K562 (cell line): ENCODE results near the gene ROM1. TPM values are rescaled to one million over a fixed set of nuclear protein-coding genes. Genes with fewer than 3 reads are reported as not detected.

Experiments used
- ATAC-seq: fragments of 200-7000 bp; cut with Tn5 transposase; 3 replicates; pipeline ENCODE4 v1.9.1; 2020; ENCODE audit warnings: moderate library complexity
- BruUV-seq: library from RNA; stranded (reverse); fragments of 400-500 nt; replicated peaks from 2 replicates; lab custom pipeline; 2021; lab: Mats Ljungman, UMichigan
- CTCF ChIA-PET: fragments of 300-600 bp; formaldehyde crosslinking; extraction: SDS; loops from one replicate; lab custom pipeline; 2021; ENCODE audit warnings: low intra/inter-chr PET ratio; lab: Yijun Ruan, JAX
- POLR2A ChIA-PET: fragments of 300-600, 350-650 bp; sonication (Branson Sonifier 250); formaldehyde crosslinking; extraction: SDS; loops from one replicate; lab custom pipeline; 2021; ENCODE audit warnings: antibody characterized with exemption, inconsistent platforms; lab: Yijun Ruan, JAX
- DNase-seq, 4 experiments: peaks; one replicate each; pipeline versions ENCODE4 v3.0.0 to v3.0.0-alpha.2; 2011 to 2018; ENCODE audit warnings: low spot score in 3 of 4, mixed read lengths in 3 of 4; ENCODE audit errors: extremely low read depth in 1 of 4
- FAIRE-seq: peaks from 2 replicates; lab custom pipeline; 2011; peaks lifted over from hg19 to GRCh38; lab: Jason Lieb, UNC
- H2AFZ ChIP-seq: 2 replicates; pipeline ENCODE4 v1.6.0; 2011; ENCODE audit warnings: low read depth, low read length, control low read depth, inconsistent platforms
- H3K27ac ChIP-seq: fragments of 200-600 bp; 3 replicates; pipeline ENCODE4 v1.8.0; 2011; ENCODE audit warnings: low read depth, mild to moderate bottlenecking, control low read depth, inconsistent platforms, low read length, moderate library complexity, mixed read lengths; ENCODE audit errors: extremely low read depth
- H3K27me3 ChIP-seq, 2 experiments: fragments of 300-600 bp in 1 of 2; 2 replicates in 1 of 2; 3 replicates in 1 of 2; pipeline versions ENCODE4 v1.6.0 to v1.8.0; 2011; ENCODE audit warnings: inconsistent platforms in 2 of 2, low read length in 2 of 2, mild to moderate bottlenecking in 1 of 2, mixed read lengths in 1 of 2, moderate library complexity in 1 of 2; ENCODE audit not compliant: control insufficient read depth in 2 of 2, insufficient read depth in 2 of 2
- H3K36me3 ChIP-seq: fragments of 300-600 bp; 3 replicates; pipeline ENCODE4 v1.8.0; 2011; ENCODE audit warnings: mild to moderate bottlenecking, low read length, inconsistent platforms; ENCODE audit not compliant: control insufficient read depth, insufficient read depth
- H3K4me1 ChIP-seq, 2 experiments: fragments of 200-600 bp in 1 of 2; replicated peaks in 1 of 2; 2 replicates in 1 of 2; 3 replicates in 1 of 2; pipeline versions ENCODE4 v1.5.1 to v1.8.0; 2011; ENCODE audit warnings: inconsistent platforms in 2 of 2, low read length in 2 of 2, mild to moderate bottlenecking in 1 of 2, mixed read lengths in 1 of 2, moderate library complexity in 1 of 2; ENCODE audit not compliant: control insufficient read depth in 2 of 2, insufficient read depth in 2 of 2
- H3K4me2 ChIP-seq: 2 replicates; pipeline ENCODE4 v1.6.1; 2011; ENCODE audit warnings: low read length, control low read depth, inconsistent platforms, mixed read lengths; ENCODE audit not compliant: insufficient read depth
- H3K4me3 ChIP-seq: fragments of 200-600 bp; sonication (generic), shearing (Covaris generic); 2 replicates; pipeline ENCODE4 v1.5.1; 2016; ENCODE audit warnings: control low read depth, inconsistent platforms
- H3K79me2 ChIP-seq: fragments of 200-600 bp; 3 replicates; pipeline ENCODE4 v1.8.0; 2011; ENCODE audit warnings: low read length, inconsistent platforms; ENCODE audit not compliant: control insufficient read depth, insufficient read depth
- H3K9ac ChIP-seq, 2 experiments: 2 replicates each; pipeline versions ENCODE4 v1.6.0 to v1.6.1; 2011; ENCODE audit warnings: low read depth in 2 of 2, low read length in 2 of 2, control low read depth in 1 of 2, inconsistent platforms in 1 of 2, mild to moderate bottlenecking in 1 of 2, mixed read lengths in 1 of 2; ENCODE audit not compliant: insufficient read depth in 1 of 2
- H3K9me1 ChIP-seq: one replicate; pipeline ENCODE4 v1.6.0; 2011; ENCODE audit warnings: inconsistent platforms, mild to moderate bottlenecking, low read length, moderate library complexity; ENCODE audit not compliant: control insufficient read depth, insufficient read depth
- H3K9me3 ChIP-seq: replicated peaks from 2 replicates; pipeline ENCODE4 v1.5.1; 2011; ENCODE audit warnings: low read depth, low read length, inconsistent platforms; ENCODE audit not compliant: control insufficient read depth, insufficient read depth
- H4K20me1 ChIP-seq: replicated peaks from 2 replicates; pipeline ENCODE4 v1.6.1; 2011; ENCODE audit warnings: low read length, inconsistent platforms, mixed read lengths; ENCODE audit not compliant: control insufficient read depth, insufficient read depth
- CGGBP1 ChIP-seq: fragments of 250-450 bp; sonication (Bioruptor Pico); IDR thresholded peaks from 2 replicates; pipeline ENCODE4 v1.9.0; 2021; ENCODE audit warnings: mild to moderate bottlenecking
- ETV6 ChIP-seq, 3 experiments: fragments of 150-350 bp in 1 of 3; sonication (generic) in 1 of 3; formaldehyde crosslinking in 1 of 3; IDR thresholded peaks; 2 replicates each; pipeline versions ENCODE4 v1.6.1 to v1.8.0; 2014 to 2022; ENCODE audit warnings: borderline replicate concordance in 2 of 3, low read depth in 2 of 3, antibody characterized with exemption in 1 of 3, low read length in 1 of 3, mild to moderate bottlenecking in 1 of 3, missing genetic modification reagents in 1 of 3
- GMEB1 ChIP-seq: fragments of 250-450 bp; sonication (Bioruptor Pico); IDR thresholded peaks from 2 replicates; pipeline ENCODE4 v1.4.0; 2020; ENCODE audit warnings: mild to moderate bottlenecking
- ID3 ChIP-seq, 2 experiments: fragments of 250-450 bp in 1 of 2; fragments of 450-650 bp in 1 of 2; sonication (Bioruptor Pico) in 1 of 2; IDR thresholded peaks; 2 replicates each; pipeline versions ENCODE4 v1.6.1 to v1.8.0; 2016 to 2021; ENCODE audit warnings: mild to moderate bottlenecking in 2 of 2, moderate library complexity in 2 of 2, missing compliant biosample characterization in 1 of 2, missing genetic modification characterization in 1 of 2
- ILK ChIP-seq: fragments of 450-650 bp; IDR thresholded peaks from 2 replicates; pipeline ENCODE4 v1.6.1; 2016; ENCODE audit warnings: missing genetic modification characterization, low read depth, mild to moderate bottlenecking, missing compliant biosample characterization, moderate library complexity, borderline replicate concordance
- PREB ChIP-seq: sonication (generic); formaldehyde crosslinking; IDR thresholded peaks from 2 replicates; pipeline ENCODE4 v1.8.1; 2023; ENCODE audit warnings: mild to moderate bottlenecking, missing genetic modification reagents
- TAL1 ChIP-seq: fragments of 450-650 bp; IDR thresholded peaks from 2 replicates; pipeline ENCODE4 v1.6.1; 2016; ENCODE audit warnings: mild to moderate bottlenecking
- TEAD1 ChIP-seq, 2 experiments: fragments of 450-650 bp in 1 of 2; sonication (generic) in 1 of 2; formaldehyde crosslinking; IDR thresholded peaks; 2 replicates each; pipeline versions ENCODE4 v1.4.0 to v1.8.0; 2020 to 2022; ENCODE audit warnings: mild to moderate bottlenecking in 2 of 2, missing genetic modification reagents in 1 of 2
- YY1 ChIP-seq, 3 experiments: IDR thresholded peaks; 2 replicates each; pipeline ENCODE4 v1.6.1; 2011; ENCODE audit warnings: low read length in 2 of 3, mild to moderate bottlenecking in 2 of 3, moderate library complexity in 2 of 3, borderline replicate concordance in 1 of 3, control low read depth in 1 of 3, low read depth in 1 of 3; ENCODE audit not compliant: insufficient read depth in 3 of 3, insufficient replicate concordance in 2 of 3, control insufficient read depth in 1 of 3, insufficient read length in 1 of 3; ENCODE audit errors: extremely low read depth in 1 of 3
- ZKSCAN1 ChIP-seq: fragments of 150-350 bp; IDR thresholded peaks from 2 replicates; pipeline ENCODE4 v1.6.1; 2016; ENCODE audit warnings: low read depth, low read length
- ZNF174 ChIP-seq: fragments of 250-450 bp; sonication (Bioruptor Pico); IDR thresholded peaks from 2 replicates; pipeline ENCODE4 v1.4.0; 2020; ENCODE audit warnings: mild to moderate bottlenecking
- ZNF274 ChIP-seq: IDR thresholded peaks from 2 replicates; pipeline ENCODE4 v1.6.1; 2011; ENCODE audit warnings: low read depth, mild to moderate bottlenecking, low read length, moderate library complexity, borderline replicate concordance
- ZNF384 ChIP-seq: IDR thresholded peaks from 2 replicates; pipeline ENCODE4 v1.6.1; 2012; ENCODE audit warnings: low read depth, low read length, improper control_type of control experiment
- WGBS: fragments of 100-300 bp; shearing (Covaris generic); methylation state at CpG from one replicate; pipeline ENCODE4 v1.1.6; 2016; ENCODE audit warnings: low coverage, mixed read lengths; ENCODE audit not compliant: insufficient coverage; ENCODE audit errors: missing lambda C conversion rate; 5-methylcytosine and 5-hydroxymethylcytosine counted together
- in situ Hi-C: fragments of 300-500 bp; cut with MboI; formaldehyde crosslinking; loops from 4 replicates; pipeline ENCODE4 v1.15.0; 2018; ENCODE audit warnings: inconsistent platforms, mixed read lengths
- intact Hi-C: fragments of 100-400 bp; cut with micrococcal nuclease; formaldehyde crosslinking; loops from 2 replicates; pipeline ENCODE4 v1.14.2; 2022
- polyA plus RNA-seq, 8 experiments: library from polyadenylated mRNA; depleted of rRNA in 4 of 8; stranded (reverse) in 5 of 8; unstranded in 3 of 8; fragments of >200 nt; fragmentation: Nextera tagmentation in 2 of 8; fragmentation: Illumina TruSeq in 1 of 8; extraction: Ambion mirVana in 2 of 8; extraction: Trizol in 1 of 8; gene quantifications; 2 replicates each; pipeline versions ENCODE4 v1.2.1 to v1.2.3, GENCODE V29; 2011 to 2014; ENCODE audit warnings: inconsistent platforms in 1 of 8, missing spikeins in 1 of 8
- total RNA-seq, 7 experiments: library from RNA; depleted of rRNA in 6 of 7; stranded (reverse); fragments of >200 nt in 6 of 7; fragmentation: Illumina TruSeq in 2 of 7; extraction: Trizol in 2 of 7; gene quantifications; 2 replicates each; pipeline versions ENCODE4 v1.2.1 to v1.2.3, GENCODE V29; 2011 to 2021; ENCODE audit warnings: low replicate concordance in 1 of 7

Gene ROM1
- total and polyA plus RNA-seq, 9 of the 15 experiments (the other 6 are each of a cell fraction or from before 2014, with no cell fraction given): 0.75 to 4.0 (median 2.6) TPM

GRCh38 chr11:62621567-62622470 lies 8.8 kb downstream of the ROM1 start, which contains the start of gene B3GAT3:
B3GAT3 (minus strand) TSS chr11:62621986; CDS start chr11:62621947, 39 bp downstream.
- H3K27me3 ChIP-seq: no peaks in the 10 kb centered on the region
- H4K20me1 ChIP-seq: no peaks in the 10 kb centered on the region
- in situ Hi-C loops (loop anchor here (10.0 kb wide), 1 partner anchor 1197 kb away; the partner anchor contains the start of gene CPSF7), intact Hi-C loops (loop anchor here (1.0 kb wide), 1 partner anchor 105 kb away; the partner anchor contains the start of gene HNRNPUL2)
- H3K79me2 ChIP-seq: peaks cover 20% of the 10 kb centered on the region
- no peaks in the 10 kb centered on the region for H3K9me1 ChIP-seq
- peaks cover 12 to 13% of the 10 kb centered on the region in 2 experiments; a peak in 4 of 5 replicates for H3K4me1 ChIP-seq
- H3K4me2 ChIP-seq: peak within 1 kb of the TSS; percentile 93
- WGBS: 1% methylated on average over 56 of the region's 77 CpGs
- FAIRE-seq: peak; percentile 94
- CTCF ChIA-PET: interaction anchor here (1.6 kb wide), 1 partner anchor 10 kb away, joined by 14 read pairs; the partner anchor contains the start of gene EML3
- H2AFZ ChIP-seq: peak within 1 kb of the TSS; percentile 79
- H3K9me3 ChIP-seq: no peaks in the 10 kb centered on the region
- peaks cover 34% of the 10 kb centered on the region for H3K36me3 ChIP-seq
- peak within 1 kb of the TSS; percentile 73 for H3K4me3 ChIP-seq
- peak; percentile 98 for ATAC-seq
- peak; percentile 97 to 99 (median 98) for DNase-seq
- no TSS peak for BruUV-seq
- POLR2A ChIA-PET: interaction anchor here (1.1 to 2.6 kb wide), 13 partner anchors 8 to 233 kb away, joined by 3 to 24 read pairs (median 5); partner anchors contain the start of genes C11orf98, CSKMT, GANAB and LBHD1
- H3K27ac ChIP-seq: peak within 1 kb of the TSS; percentile 84
- peak within 1 kb of the TSS; percentile 85 to 93 for H3K9ac ChIP-seq
- TF ChIP-seq ZNF384 (no peak), TAL1 (no peak), ZKSCAN1 (peak; percentile 70), TEAD1 (CRISPR knock-in tag; IDR thresholded peaks at IDR 0.05) (peak; percentile 11 to 82; a peak in 1 of 4 replicates), PREB (CRISPR knock-in tag) (no peak), YY1 (IDR thresholded peaks at IDR 0.05; ENCODE audit: borderline replicate concordance in 1 of 3, control insufficient read depth in 1 of 3, extremely low read depth in 1 of 3, insufficient read depth in 3 of 3, insufficient read length in 1 of 3, insufficient replicate concordance in 2 of 3, low read depth in 1 of 3, low read length in 2 of 3) (peak in 2 of 3 experiments; percentile 66 to 81), ZNF274 (no peak), ZNF174 (CRISPR knock-in tag) (no peak), ILK (tag) (no peak), ID3 (CRISPR knock-in tag; IDR thresholded peaks at IDR 0.05) (no peak), ID3 (tag; IDR thresholded peaks at IDR 0.05) (0 out of 2 replicates have a peak, but pooled peaks have one; percentile 21), CGGBP1 (no peak), GMEB1 (CRISPR knock-in tag) (peak; percentile 47; the same call in 1 of the 2 replicates), ETV6 (IDR thresholded peaks at IDR 0.05; ENCODE audit: borderline replicate concordance in 1 of 2, low read depth in 2 of 2, low read length in 1 of 2) (peak in 1 of 2 experiments; percentile 66; a peak in 1 of 4 replicates), ETV6 (CRISPR knock-in tag; IDR thresholded peaks at IDR 0.05; ENCODE audit: borderline replicate concordance) (no peak)
